ENCODE measurements around the gene PCMT1. TPM values are rescaled to one million over a fixed set of nuclear protein-coding genes. Genes with fewer than 3 reads are reported as not detected.

Gene PCMT1
- total RNA-seq, 1 donor: 117 TPM

- H3K4me3 ChIP-seq (ENCODE audit: low read depth, low read length): peak within 1 kb of the TSS; percentile 86
- peak; percentile 87 for DNase-seq (ENCODE audit: low read depth)
- no peak for TF ChIP-seq CTCF (IDR thresholded peaks at IDR 0.05; ENCODE audit: insufficient read depth, low read length)
Measured at GRCh38 chr6:149717588-149718458, 31.7 kb upstream of the PCMT1 start, which contains the start of gene LATS1. LATS1 (minus strand) TSS chr6:149718101; CDS start chr6:149702126, 15,975 bp downstream.

GRCh38 chr6:149719531-149719930 is 30.0 kb upstream of the PCMT1 start:
- TF ChIP-seq CTCF (IDR thresholded peaks at IDR 0.05; ENCODE audit: insufficient read depth, low read length): no peak
- H3K4me3 ChIP-seq (ENCODE audit: low read depth, low read length): no peak overlapping the region
- no peak for DNase-seq (ENCODE audit: low read depth)

GRCh38 chr6:149723262-149723661 is 26.3 kb upstream of the PCMT1 start:
- TF ChIP-seq CTCF (IDR thresholded peaks at IDR 0.05; ENCODE audit: insufficient read depth, low read length): no peak
- DNase-seq (ENCODE audit: low read depth): no peak
- H3K4me3 ChIP-seq (ENCODE audit: low read depth, low read length): no peak overlapping the region

GRCh38 chr6:149723771-149724417 is 25.6 kb upstream of the PCMT1 start:
- peak; percentile 86 for TF ChIP-seq CTCF (IDR thresholded peaks at IDR 0.05; ENCODE audit: insufficient read depth, low read length)
- no peak overlapping the region for H3K4me3 ChIP-seq (ENCODE audit: low read depth, low read length)
- DNase-seq (ENCODE audit: low read depth): peak; percentile 81

- TF ChIP-seq CTCF (IDR thresholded peaks at IDR 0.05; ENCODE audit: insufficient read depth, low read length): no peak
- no peak overlapping the region for H3K4me3 ChIP-seq (ENCODE audit: low read depth, low read length)
- no peak for DNase-seq (ENCODE audit: low read depth)
Measured at GRCh38 chr6:149725785-149726184, 23.8 kb upstream of the PCMT1 start.

- no peak for DNase-seq (ENCODE audit: low read depth)
- no peak overlapping the region for H3K4me3 ChIP-seq (ENCODE audit: low read depth, low read length)
- no peak for TF ChIP-seq CTCF (IDR thresholded peaks at IDR 0.05; ENCODE audit: insufficient read depth, low read length)
Measured at GRCh38 chr6:149727793-149728498, 21.6 kb upstream of the PCMT1 start.
